Activated CD4-positive, CD25-positive, alpha-beta regulatory T cell treated with anti-CD3 and anti-CD28 coated beads, Interleukin-2, amount 50 U/mL, for 24 hours (primary cell): ENCODE measurements around the gene SLU7.
A peak's percentile ranks its signal among the peaks of the same experiment; 100 is the strongest.

Experiments used
- ATAC-seq, 2 donors: fragments of 150-1000 bp; cut with Tn5 transposase; one replicate each; pipeline ENCODE4 v1.10.0; 2021; ENCODE audit warnings: mild to moderate bottlenecking in 1 of 2, moderate library complexity in 1 of 2

SLU7 gene

GRCh38 chr5:160399402-160400353 is 19.2 kb downstream of the SLU7 start, which contains the start of gene FAM200C:
Gene FAM200C, minus strand, starts transcription at chr5:160400054. Its CDS starts 4,564 bp downstream, at chr5:160395490.
- ATAC-seq = peak; percentile 79 to 80

DNA sequence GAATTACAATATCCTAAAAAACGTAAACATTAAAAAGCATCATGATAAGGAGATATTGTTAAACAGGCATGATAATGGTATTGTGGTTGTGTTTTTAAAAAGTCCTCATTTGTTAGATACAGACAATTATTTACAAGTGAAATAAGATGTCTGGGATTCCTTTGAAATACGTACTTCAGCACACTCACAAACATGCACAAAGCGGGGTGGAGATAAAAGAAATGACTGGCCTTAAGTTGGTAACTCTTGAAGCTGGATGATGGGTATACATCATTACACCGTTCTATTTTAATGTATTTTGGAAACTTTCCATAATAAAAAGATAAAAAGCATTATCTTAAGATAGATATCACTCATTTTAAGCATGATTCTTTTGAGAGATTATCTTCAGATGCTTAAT is 20.1 kb downstream of the SLU7 start:
- no peak for ATAC-seq

DNA sequence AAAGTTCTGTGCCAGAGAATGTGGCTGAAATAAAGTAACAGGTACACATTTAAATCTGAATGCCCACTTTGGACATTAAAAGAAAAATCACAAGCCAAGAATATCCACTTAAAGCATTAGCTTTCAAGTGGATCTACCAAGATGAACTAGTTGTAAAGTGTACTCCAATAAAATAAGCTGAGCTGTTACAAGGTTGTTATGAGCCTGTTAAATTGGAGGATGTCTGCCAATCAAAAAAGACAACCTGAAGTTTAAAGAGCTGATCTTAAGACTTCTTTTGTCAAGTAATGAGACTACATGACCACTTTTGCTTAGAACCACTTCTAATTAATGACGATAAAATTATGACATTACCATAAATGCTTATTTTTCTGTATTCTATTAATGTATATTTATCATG is 21.4 kb downstream of the SLU7 start:
- ATAC-seq = no peak

DNA sequence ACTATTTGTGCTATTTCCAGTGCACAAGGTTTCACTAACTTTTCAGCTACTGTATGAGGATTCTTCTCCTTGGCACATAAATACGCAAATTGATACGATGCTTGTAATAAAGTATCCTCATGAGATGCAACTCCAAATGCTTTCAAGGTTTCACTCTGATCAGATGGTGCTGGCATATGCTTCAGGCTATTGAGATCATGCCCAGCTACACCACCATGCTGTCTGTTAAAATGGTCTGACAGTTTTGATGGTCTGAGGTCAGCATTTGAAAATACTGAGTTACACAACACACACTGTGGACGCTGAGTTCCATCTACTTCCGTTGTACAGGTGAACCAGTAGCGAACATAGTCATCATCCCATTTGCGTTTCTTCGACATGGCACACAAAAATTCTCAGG is 23.8 kb downstream of the SLU7 start:
- ATAC-seq = no peak

GRCh38 chr5:160390787-160391696 is 27.8 kb downstream of the SLU7 start:
- ATAC-seq = no peak

DNA sequence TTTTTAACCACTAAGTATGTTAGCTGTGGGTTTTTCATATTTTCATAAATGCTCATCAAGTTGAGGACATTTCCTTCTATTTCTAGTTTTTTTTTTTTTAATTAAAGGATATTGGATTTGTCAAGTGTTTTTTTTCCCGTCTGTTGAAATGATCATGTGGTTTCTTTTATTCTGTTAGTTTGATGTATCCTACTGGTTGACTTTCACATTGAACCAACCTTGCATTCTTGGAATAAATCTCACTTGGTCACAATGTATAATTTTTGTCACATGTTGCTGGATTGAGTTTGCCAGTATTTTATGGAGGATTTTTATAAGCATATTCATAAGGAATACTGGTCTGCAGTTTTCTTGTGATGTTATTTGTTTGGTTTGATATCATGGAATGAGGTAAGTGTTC is 31.4 kb downstream of the SLU7 start:
- ATAC-seq = no peak

- no peak for ATAC-seq
Measured at GRCh38 chr5:160385496-160385895, 33.4 kb downstream of the SLU7 start.

- ATAC-seq = no peak
Measured at GRCh38 chr5:160384681-160385080, 34.2 kb downstream of the SLU7 start.

- no peak for ATAC-seq
Measured at GRCh38 chr5:160382346-160382745, 36.5 kb downstream of the SLU7 start.

DNA sequence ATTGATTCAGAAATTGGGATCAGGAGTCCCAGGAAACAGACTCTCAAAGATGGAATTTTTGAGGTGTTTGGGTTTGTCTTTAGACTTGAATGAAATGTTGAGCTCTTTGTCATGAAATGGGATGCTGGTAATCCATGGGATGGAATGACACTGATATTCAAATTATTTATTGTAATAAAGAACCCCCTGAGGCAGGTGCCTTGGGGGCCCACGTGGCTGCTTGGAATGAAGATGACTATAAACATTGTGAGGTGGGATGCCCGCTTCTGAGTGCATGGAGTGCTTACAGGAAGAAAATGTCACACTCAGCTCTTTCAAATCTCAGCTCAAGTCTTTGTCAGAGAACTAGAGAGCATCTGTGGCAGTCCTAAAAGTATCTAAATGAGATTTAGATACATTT is 38.8 kb downstream of the SLU7 start:
- no peak for ATAC-seq

DNA sequence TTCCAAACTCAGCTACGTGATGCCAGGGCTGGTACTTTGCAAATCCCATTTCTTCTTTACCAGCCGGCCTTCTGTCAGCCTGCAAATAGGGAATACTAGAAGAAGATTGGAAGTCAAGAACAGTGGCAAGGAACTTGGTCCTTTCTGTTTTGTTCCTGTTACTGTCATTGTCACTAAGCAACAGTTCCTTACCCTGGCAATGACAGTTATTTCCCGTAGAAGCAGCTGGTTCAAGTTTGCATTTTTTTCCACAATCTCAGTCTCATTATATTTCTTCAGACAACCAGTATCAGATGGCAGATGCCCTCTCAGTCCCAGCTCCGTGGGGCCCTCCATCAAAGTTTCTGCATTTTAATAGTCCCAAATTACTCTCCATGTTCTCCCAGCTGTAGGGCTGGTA is 39.4 kb downstream of the SLU7 start:
- no peak for ATAC-seq

GRCh38 chr5:160378330-160378729 is 40.6 kb downstream of the SLU7 start:
- no peak for ATAC-seq

DNA sequence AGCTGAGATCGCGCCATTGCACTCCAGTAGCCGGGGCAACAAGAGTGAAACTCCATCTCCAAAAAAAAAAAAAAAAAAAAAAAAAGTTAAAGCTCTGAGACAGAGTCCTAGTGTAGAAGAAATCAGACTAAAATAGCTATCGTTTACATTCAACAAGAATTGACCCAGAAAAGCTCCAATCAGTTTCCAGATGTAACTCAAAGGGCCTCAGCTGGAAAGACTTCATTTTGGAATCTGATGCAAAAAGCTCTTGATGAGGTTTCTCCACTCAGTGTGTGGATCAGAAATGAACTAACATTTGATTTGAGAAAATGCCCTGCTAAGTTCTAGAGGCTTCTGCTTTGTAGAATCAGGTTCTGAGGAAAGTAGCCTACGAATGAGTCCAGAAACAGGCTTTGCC is 41.2 kb downstream of the SLU7 start:
- ATAC-seq = no peak

DNA sequence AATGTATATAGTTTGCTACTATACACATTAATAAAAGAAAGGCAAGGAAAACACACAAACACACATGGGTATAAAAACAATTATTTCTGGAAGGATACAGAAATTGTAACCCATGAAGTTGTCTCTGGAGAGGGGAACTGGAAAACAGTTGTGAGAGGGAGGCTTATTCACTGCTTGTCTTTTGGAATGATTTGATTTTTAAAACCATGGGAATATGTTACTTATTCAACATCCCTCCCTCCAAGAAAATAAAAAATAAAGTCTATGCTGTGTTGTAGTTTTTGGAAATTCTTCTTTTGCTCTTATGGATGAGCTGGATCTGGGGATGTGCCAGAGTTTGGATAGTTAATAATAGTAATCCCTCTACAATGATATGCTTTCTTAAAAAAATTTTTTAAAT is 42.5 kb downstream of the SLU7 start:
- no peak for ATAC-seq

DNA sequence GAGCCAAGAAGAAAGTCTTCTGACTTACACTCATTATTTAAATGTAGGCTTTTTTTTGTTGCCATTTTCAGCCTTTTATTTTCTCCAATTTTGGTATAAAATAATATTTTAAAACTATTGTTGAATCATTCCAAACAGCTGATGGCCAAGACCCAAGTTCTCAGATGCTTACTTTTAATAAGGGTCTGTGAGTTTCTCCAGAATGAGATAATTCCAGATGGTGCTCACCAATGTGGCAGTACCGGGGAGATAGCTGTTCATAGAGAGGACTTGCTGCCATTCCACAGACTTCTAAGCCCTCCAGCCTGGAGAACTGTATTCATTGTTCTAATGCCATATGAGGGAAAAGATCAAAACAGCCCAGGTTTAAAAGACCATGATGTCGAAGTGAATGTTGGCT is 43.2 kb downstream of the SLU7 start:
- ATAC-seq = no peak

- no peak for ATAC-seq
Measured at GRCh38 chr5:160375166-160375565, 43.7 kb downstream of the SLU7 start.

DNA sequence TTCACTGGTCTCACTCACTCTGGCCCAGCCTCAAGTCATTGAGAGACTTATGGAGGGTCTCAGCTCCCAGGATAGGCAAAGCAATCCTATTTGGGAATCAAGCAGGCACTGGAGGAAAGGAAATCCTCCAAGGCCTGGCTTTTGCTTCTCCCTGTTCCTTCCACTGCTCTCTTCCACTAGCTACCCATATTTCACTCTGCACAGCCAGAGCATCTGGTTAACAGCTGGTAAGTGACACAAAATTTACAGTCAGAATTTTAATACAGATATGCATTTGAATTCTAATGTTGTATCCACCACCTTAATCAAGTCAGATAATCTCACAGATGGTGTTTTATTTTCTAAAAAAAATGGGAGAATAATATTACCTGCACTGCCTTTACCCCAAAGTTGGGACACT is 47.6 kb downstream of the SLU7 start:
- no peak for ATAC-seq

GRCh38 chr5:160370713-160371034 is 48.2 kb downstream of the SLU7 start:
- no peak for ATAC-seq

GRCh38 chr5:160369990-160370712 is 48.7 kb downstream of the SLU7 start, which contains the start of gene C1QTNF2:
Gene C1QTNF2, minus strand, starts transcription at chr5:160370626. Its CDS starts 15,615 bp downstream, at chr5:160355011.
- ATAC-seq = no peak

DNA sequence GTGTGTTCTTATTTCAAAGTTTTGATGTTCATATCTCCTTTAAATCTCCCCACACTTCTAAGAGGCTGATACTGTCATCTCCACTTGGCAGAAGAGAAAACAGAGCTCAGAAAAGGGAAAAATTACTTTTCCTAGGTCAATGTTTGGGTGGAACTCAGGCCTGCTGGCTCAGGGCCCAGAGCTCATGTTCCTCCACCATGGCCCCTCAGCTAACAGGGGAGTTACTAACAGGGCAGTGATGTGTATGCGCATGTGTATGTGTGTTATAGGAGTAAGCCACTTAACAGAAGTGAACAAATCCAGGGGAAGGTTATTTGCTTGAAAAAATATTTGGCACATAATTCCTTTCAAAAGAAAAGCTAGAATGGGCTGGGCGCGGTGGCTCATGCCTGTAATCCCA is 51.0 kb downstream of the SLU7 start:
- no peak for ATAC-seq

GRCh38 chr5:160367261-160367660 is 51.6 kb downstream of the SLU7 start:
- ATAC-seq = no peak

- no peak for ATAC-seq
Measured at GRCh38 chr5:160366230-160366629, 52.7 kb downstream of the SLU7 start.
